Fibroblast of skin of back (primary cell): ENCODE data around the gene UBE2U.
"Not testable (repeated sequence)": the region's sequence is repeated elsewhere in the genome, so short reads cannot be mapped to it uniquely, and the experiment has no call there.

ENCODE experiments used
- DNase-seq: peaks from one replicate; pipeline ENCODE4 v3.0.0-alpha.2; 2013

The UBE2U gene

GRCh38 chr1:64192290-64192689 is 11.1 kb upstream of the UBE2U start:
- no peak for DNase-seq

GRCh38 chr1:64194168-64195080 is 9.0 kb upstream of the UBE2U start:
- DNase-seq = no peak

DNA sequence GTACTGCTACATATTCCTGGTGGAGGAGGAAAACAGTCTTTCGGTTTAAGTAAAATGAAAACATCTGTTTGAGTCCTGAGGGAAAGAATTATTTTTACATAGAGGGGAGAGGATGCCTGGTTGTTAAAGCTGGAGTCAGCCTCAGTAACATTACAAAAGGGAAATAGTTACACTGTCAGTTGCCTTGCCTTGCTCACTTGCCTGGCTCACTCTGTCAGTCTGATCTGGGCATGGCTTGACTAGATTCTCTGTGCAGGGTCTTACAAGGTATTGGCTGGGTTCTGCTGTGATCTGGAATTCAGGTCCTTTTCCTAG is 8.4 kb upstream of the UBE2U start:
- peak; percentile 30 for DNase-seq

DNA sequence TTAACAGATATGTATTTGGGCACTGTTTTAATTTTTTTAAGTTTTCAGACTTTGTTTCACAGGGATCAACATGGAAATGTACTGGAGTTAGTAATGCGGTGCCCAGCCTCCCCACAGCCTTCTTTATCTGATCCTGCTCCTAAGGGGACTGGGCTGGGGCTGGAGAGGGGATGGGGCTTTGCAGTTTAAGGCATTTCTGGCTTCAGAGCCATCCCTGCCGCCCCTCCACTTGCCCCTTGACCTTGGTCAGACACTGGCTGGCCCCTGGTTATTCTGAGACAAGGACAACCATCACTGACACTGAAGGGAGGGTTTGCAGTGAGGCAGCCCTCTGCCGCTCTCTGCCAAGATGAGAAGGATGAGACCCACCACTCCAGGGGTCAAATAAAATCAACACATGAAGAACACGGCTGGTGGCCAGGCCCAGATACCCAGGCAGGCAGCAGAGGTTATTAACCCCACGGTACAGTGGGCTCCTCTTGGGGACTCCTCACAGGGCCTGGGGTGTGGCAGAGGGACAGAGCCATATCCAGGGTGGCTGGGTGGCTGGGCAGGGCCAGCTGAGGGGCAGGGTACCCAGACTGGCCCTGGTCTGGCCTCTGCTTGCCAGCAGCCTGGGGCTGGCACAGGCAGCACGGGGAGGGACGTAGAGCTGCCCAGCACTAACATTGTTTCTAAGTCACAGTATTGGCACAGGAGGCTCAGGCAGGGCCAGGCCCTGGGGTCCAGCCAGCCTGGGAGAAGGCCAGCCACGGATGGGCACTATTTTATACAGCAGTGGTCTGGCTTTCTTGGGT is 7.2 kb upstream of the UBE2U start:
- no peak for DNase-seq

DNA sequence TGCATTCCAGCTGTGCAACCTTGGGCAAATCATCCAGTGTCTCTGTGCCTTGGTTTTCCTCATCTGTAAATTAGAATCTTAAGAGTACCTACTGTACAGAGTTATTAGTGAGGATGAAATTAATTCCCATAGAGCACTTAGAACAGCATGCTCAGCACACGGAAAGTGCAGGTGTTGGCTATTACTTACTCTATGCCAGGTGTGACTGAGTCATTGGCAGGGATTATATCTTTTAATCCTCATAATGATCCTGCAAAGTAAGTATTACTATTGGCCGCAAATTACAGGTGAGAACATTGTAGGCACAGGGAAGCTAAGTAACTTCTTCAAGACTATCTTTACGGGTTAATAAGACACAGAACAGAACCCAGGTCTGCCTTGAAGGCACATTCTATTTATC is 6.3 kb upstream of the UBE2U start:
- DNase-seq = no peak

GRCh38 chr1:64199154-64199553 is 4.3 kb upstream of the UBE2U start:
- peak; percentile 21 for DNase-seq

GRCh38 chr1:64200064-64200463 is 3.4 kb upstream of the UBE2U start:
- no peak for DNase-seq

- DNase-seq = no peak
Observed at GRCh38 chr1:64209221-64209620, 5.8 kb downstream of the UBE2U start.

GRCh38 chr1:64212031-64212430 is 8.6 kb downstream of the UBE2U start:
- peak; percentile 93 for DNase-seq

GRCh38 chr1:64215576-64215975 is 12.2 kb downstream of the UBE2U start:
- no peak for DNase-seq

GRCh38 chr1:64220241-64220640 is 16.8 kb downstream of the UBE2U start:
- DNase-seq = no peak

DNA sequence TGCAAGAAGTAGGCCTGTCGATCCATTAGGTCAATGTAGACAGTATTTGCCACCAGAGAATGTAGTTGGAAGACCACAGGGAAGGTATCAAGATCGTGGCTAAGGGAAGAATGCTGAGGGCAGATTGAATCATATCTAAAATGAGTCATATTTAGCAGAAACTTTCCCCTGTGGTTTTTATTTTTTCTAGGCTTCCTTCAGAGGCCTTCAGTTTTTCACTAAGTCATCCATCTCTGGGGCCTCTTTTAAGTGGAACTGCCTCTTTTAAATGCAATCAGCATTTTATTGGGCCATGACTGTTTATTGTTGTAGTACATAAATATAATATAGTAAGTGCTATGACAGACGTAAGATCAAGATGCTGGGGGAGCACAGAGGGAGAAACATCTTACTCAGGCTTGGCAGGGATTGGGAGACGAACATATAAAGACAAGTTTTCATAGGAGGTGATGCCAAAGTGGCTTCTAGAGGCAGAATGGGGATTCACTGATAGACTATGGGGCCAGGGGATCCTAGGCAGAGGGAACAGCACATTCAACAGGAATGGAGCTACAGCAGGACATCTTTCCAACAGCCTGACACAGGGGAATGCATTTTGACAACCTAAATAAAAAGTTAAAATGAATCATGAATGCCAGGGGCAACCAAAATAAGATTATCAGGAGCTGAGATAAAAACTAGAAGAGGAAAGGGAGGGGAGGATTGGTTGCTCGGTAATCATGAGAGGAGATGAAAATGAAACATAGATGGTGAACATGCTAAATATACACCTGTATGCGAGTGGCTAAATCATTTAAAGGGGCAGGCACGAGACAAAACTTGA is 20.1 kb downstream of the UBE2U start:
- DNase-seq = peak; percentile 95

DNA sequence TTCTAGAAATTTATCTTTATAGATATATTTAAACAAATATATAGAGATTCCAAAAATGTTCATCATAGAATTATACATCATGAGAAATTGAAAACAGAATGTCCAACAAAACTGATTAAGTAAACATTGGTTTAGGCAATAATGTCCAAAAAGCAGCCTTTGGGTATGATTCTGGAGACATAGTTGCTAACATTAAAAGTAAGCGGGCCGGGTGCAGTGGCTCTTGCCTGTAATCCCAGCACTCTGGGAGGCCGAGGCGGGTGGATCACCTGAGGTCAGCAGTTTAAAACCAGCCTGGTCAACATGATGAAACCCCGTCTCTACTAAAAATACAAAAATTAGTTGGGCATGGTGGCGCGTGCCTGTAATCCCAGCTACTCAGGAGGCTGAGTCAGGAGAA is 20.8 kb downstream of the UBE2U start:
- peak; percentile 9 for DNase-seq

GRCh38 chr1:64228167-64228957 is 24.9 kb downstream of the UBE2U start:
- peak; percentile 96 for DNase-seq

DNA sequence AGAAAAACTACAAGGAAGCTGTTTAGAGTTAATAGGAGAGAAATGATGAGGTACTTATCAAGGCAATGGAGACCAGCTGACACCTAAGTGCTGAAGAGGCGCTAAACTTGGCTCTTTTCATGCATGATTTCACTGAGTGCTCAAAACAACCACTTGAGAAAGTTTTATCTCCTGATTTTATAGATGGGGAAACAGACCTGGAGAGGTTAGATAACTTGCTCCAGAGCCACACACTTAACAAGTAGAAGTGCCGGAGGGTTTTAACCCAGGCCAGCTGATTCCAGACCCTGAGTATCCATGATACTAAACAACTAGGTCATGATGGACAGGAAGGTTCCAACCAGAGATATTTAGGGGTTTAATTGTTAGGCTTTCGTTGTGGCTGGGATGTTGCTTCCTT is 25.9 kb downstream of the UBE2U start:
- DNase-seq = no peak

DNA sequence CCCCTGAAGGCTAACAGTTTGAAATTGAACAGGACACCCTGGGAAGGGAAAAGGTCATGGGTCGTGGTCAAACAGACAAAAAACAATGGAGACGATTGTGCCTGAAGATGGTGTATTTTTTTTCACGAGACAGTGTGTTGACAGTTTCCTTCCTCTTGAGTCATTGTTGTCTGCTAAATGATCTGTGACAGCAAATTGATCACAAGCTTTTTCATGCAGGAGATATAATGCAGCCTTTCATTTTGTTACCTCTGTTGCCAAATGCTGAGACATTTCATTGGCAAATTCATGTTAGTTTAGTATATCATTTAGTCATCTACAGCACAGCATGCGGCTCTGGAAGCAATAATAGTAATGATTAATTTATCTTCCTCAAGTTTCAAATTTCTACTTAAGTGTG is 27.7 kb downstream of the UBE2U start:
- no peak for DNase-seq

DNA sequence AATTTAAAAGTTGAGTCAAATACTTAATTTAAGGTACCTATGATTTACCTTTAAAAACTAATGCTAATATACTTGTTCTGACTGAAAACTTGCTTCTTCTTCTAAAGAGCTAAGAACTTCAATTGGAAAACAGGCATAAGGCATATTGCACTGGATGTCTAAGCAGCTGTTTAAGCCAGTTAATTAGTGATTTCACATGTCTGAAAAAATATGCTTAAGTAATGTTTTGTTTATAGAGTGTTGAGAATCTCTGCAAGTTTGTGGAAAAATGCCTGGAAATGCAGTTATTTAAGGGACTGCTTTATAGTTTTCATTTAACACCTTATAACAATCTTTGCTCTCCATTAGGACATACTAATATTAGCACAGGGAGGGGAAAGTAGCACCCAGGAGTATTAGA is 28.2 kb downstream of the UBE2U start:
- no peak for DNase-seq

DNA sequence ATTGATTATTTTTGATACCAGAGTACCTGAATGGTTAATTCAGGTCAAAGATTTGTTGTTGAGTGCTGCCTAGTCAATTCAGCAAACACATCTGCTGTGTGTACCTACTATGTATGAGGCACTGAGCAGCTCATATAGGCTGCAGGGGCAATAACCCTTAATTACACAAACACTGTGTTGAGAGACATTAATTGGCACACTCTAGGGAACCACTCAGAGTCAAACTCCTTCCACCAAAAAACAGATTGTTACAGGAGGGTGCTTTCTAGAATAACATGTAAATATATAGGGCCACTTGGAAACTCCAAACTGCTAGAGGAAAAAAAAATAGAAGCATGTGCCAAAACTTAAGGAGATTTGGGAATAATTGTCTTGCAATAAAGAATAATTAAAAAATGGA is 31.3 kb downstream of the UBE2U start:
- DNase-seq = no peak

GRCh38 chr1:64235181-64235580 is 31.8 kb downstream of the UBE2U start:
- no peak for DNase-seq

DNA sequence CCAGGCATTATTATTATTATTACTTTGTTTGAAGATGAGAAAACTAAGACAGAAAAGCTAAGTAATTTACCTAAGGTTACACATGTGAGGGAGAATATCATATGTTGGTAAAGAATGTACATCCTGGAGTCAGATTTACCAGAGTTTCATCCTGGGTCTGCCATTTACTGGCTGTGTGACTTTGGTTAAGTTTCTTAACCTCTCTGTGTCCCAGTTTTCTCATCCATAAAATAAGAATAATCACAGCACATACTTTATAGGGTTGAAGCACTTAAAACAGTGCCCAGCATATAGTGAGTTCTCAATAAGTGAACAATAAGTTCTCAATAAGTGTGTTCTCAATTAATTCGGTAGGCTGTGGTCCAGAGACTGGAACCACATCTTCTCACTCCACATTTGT is 32.5 kb downstream of the UBE2U start:
- DNase-seq = no peak

- DNase-seq = no peak
Observed at GRCh38 chr1:64236541-64236954, 33.1 kb downstream of the UBE2U start.

DNA sequence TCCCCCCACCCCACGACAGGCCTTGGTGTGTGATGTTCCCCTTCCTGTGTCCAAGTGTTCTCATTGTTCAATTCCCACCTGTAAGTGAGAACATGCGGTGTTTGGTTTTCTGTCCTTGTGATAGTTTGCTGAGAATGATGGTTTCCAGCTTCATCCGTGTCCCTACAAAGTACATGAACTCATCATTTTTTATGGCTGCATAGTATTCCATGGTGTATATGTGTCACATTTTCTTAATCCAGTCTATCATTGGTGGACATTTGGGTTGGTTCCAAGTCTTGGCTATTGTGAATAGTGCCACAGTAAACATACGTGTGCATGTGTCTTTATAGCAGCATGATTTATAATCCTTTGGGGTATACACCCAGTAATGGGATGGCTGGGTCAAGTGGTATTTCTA is 36.1 kb downstream of the UBE2U start:
- not testable (repeated sequence) for DNase-seq
